ENCODE data around the gene SH3PXD2A. TPM values are rescaled to one million over a fixed set of nuclear protein-coding genes. Genes with fewer than 3 reads are reported as not detected.

SH3PXD2A gene
- total and polyA plus RNA-seq, 10 donors, result 2.6 to 50.0 (median 35.2) TPM

GRCh38 chr10:103800789-103801540, 54.4 kb downstream of the SH3PXD2A start:
- intact Hi-C loops (cut with DNase I; ENCODE audit: low total_unique reads), result no loop called here
- Histone ChIP-seq H3K27ac (peak overlapping the region in 3 of 8 donors; percentile 24 to 63 (median 45)), H3K4me1 (peaks cover 0 to 9% (median 0%) of the 10 kb centered on the region in 6 donors), H3K4me3 (no peak overlapping the region), H3K9me3 (no peaks in the 10 kb centered on the region), H3K27me3 (replicated peaks in 1 of 7) (no peaks in the 10 kb centered on the region), H3K36me3 (peaks cover 0 to 30% (median 0%) of the 10 kb centered on the region in 6 donors)
- 47 to 51% (median 47%) methylated on average over 10 of the region's 10 CpGs for WGBS, 5 donors
- DNase-seq, result no peak
- TF ChIP-seq POLR2AphosphoS5 (IDR thresholded peaks at IDR 0.05), result peak in 1 of 3 donors; percentile 6
- no peak for TF ChIP-seq CTCF (IDR thresholded peaks at IDR 0.05 in 8 of 11, conservative IDR thresholded peaks at IDR 0.05 in 3 of 11)

- peaks cover 0 to 9% (median 0%) of the 10 kb centered on the region in 6 donors for H3K4me1 ChIP-seq
- H3K27ac ChIP-seq, result peak overlapping the region in 3 of 8 donors; percentile 24 to 63 (median 45)
- no peaks in the 10 kb centered on the region for H3K27me3 ChIP-seq (replicated peaks in 1 of 7)
- no peaks in the 10 kb centered on the region for H3K9me3 ChIP-seq
- H3K36me3 ChIP-seq, result peaks cover 0 to 30% (median 0%) of the 10 kb centered on the region in 6 donors
- WGBS, 5 donors, result 90 to 100% (median 93%) methylated on average over 3 of the region's 3 CpGs
- no peak for DNase-seq
- no peak for TF ChIP-seq POLR2AphosphoS5 (IDR thresholded peaks at IDR 0.05)
- no peak for TF ChIP-seq POLR2A (IDR thresholded peaks at IDR 0.05)
- TF ChIP-seq CTCF (IDR thresholded peaks at IDR 0.05 in 8 of 11, conservative IDR thresholded peaks at IDR 0.05 in 3 of 11), result no peak
- no peak overlapping the region for H3K4me3 ChIP-seq
- intact Hi-C loops (cut with DNase I; ENCODE audit: low total_unique reads), result no loop called here
These were observed 55.3 kb downstream of the SH3PXD2A start for GRCh38 chr10:103800089-103800488.

- DNase-seq, result no peak
- Histone ChIP-seq H3K36me3 (peaks cover 0 to 30% (median 0%) of the 10 kb centered on the region in 6 donors), H3K9me3 (no peaks in the 10 kb centered on the region), H3K27ac (no peak overlapping the region), H3K4me1 (peaks cover 0 to 9% (median 0%) of the 10 kb centered on the region in 6 donors), H3K4me3 (no peak overlapping the region), H3K27me3 (replicated peaks in 1 of 7) (no peaks in the 10 kb centered on the region)
- TF ChIP-seq POLR2A (IDR thresholded peaks at IDR 0.05) (no peak), CTCF (IDR thresholded peaks at IDR 0.05 in 8 of 11, conservative IDR thresholded peaks at IDR 0.05 in 3 of 11) (no peak), POLR2AphosphoS5 (IDR thresholded peaks at IDR 0.05) (no peak)
- 88 to 93% (median 93%) methylated on average over 4 of the region's 4 CpGs for WGBS, 5 donors
- intact Hi-C loops (cut with DNase I; ENCODE audit: low total_unique reads), result no loop called here
These were observed 56.0 kb downstream of the SH3PXD2A start for GRCh38 chr10:103799341-103799740.

- TF ChIP-seq POLR2AphosphoS5 (IDR thresholded peaks at IDR 0.05) (no peak), POLR2A (IDR thresholded peaks at IDR 0.05) (no peak), CTCF (IDR thresholded peaks at IDR 0.05 in 8 of 11, conservative IDR thresholded peaks at IDR 0.05 in 3 of 11) (no peak)
- intact Hi-C loops (cut with DNase I; ENCODE audit: low total_unique reads), result no loop called here
- H3K4me1 ChIP-seq, result peaks cover 0 to 9% (median 0%) of the 10 kb centered on the region in 6 donors
- WGBS, 5 donors, result 87 to 94% (median 91%) methylated on average over 5 to 7 of the region's 7 CpGs
- H3K4me3 ChIP-seq, result no peak overlapping the region
- no peaks in the 10 kb centered on the region for H3K27me3 ChIP-seq (replicated peaks in 1 of 7)
- H3K27ac ChIP-seq, result no peak overlapping the region
- H3K36me3 ChIP-seq, result peaks cover 0 to 30% (median 0%) of the 10 kb centered on the region in 6 donors
- no peak for DNase-seq
- H3K9me3 ChIP-seq, result no peaks in the 10 kb centered on the region
These were observed 56.9 kb downstream of the SH3PXD2A start for GRCh38 chr10:103798511-103798910.
